Measurements from ENCODE around the gene SOX2. TPM values are rescaled to one million over a fixed set of nuclear protein-coding genes. Genes with fewer than 3 reads are reported as not detected.

Gene SOX2
- total RNA-seq, 2 donors from 2014 or later: 0.33 to 1.3 TPM

DNA sequence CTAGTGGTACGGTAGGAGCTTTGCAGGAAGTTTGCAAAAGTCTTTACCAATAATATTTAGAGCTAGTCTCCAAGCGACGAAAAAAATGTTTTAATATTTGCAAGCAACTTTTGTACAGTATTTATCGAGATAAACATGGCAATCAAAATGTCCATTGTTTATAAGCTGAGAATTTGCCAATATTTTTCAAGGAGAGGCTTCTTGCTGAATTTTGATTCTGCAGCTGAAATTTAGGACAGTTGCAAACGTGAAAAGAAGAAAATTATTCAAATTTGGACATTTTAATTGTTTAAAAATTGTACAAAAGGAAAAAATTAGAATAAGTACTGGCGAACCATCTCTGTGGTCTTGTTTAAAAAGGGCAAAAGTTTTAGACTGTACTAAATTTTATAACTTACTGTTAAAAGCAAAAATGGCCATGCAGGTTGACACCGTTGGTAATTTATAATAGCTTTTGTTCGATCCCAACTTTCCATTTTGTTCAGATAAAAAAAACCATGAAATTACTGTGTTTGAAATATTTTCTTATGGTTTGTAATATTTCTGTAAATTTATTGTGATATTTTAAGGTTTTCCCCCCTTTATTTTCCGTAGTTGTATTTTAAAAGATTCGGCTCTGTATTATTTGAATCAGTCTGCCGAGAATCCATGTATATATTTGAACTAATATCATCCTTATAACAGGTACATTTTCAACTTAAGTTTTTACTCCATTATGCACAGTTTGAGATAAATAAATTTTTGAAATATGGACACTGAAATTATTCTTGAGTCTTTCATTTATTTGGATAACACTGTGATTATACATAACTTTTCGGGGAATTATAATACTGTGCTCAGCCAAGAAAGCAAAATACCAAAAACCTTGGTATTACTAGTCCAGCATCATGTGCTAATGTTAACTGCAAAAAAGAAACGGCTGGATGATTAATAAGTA lies 2.2 kb downstream of the SOX2 start:
- ATAC-seq (no peak), DNase-seq (no peak)
- 16 to 26% methylated on average over 13 of the region's 13 CpGs for WGBS, 2 donors
- H3K4me1 ChIP-seq: peaks cover 34% of the 10 kb centered on the region
- H3K36me3 ChIP-seq (replicated peaks in 1 of 2; ENCODE audit: insufficient read depth in 1 of 2, low read depth in 2 of 2): no peaks in the 10 kb centered on the region
- no peak overlapping the region for H3K4me3 ChIP-seq
- H3K9me3 ChIP-seq: no peaks in the 10 kb centered on the region
- no peak overlapping the region for H3K27ac ChIP-seq
- peaks cover 0 to 69% of the 10 kb centered on the region in 2 donors for H3K27me3 ChIP-seq
- intact Hi-C loops (cut with DNase I): no loop called here
- TF ChIP-seq, protein P1, sequence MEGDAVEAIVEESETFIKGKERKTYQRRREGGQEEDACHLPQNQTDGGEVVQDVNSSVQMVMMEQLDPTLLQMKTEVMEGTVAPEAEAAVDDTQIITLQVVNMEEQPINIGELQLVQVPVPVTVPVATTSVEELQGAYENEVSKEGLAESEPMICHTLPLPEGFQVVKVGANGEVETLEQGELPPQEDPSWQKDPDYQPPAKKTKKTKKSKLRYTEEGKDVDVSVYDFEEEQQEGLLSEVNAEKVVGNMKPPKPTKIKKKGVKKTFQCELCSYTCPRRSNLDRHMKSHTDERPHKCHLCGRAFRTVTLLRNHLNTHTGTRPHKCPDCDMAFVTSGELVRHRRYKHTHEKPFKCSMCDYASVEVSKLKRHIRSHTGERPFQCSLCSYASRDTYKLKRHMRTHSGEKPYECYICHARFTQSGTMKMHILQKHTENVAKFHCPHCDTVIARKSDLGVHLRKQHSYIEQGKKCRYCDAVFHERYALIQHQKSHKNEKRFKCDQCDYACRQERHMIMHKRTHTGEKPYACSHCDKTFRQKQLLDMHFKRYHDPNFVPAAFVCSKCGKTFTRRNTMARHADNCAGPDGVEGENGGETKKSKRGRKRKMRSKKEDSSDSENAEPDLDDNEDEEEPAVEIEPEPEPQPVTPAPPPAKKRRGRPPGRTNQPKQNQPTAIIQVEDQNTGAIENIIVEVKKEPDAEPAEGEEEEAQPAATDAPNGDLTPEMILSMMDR (IDR thresholded peaks at IDR 0.05): no peak
- no peak for TF ChIP-seq POLR2A (IDR thresholded peaks at IDR 0.05)

DNA sequence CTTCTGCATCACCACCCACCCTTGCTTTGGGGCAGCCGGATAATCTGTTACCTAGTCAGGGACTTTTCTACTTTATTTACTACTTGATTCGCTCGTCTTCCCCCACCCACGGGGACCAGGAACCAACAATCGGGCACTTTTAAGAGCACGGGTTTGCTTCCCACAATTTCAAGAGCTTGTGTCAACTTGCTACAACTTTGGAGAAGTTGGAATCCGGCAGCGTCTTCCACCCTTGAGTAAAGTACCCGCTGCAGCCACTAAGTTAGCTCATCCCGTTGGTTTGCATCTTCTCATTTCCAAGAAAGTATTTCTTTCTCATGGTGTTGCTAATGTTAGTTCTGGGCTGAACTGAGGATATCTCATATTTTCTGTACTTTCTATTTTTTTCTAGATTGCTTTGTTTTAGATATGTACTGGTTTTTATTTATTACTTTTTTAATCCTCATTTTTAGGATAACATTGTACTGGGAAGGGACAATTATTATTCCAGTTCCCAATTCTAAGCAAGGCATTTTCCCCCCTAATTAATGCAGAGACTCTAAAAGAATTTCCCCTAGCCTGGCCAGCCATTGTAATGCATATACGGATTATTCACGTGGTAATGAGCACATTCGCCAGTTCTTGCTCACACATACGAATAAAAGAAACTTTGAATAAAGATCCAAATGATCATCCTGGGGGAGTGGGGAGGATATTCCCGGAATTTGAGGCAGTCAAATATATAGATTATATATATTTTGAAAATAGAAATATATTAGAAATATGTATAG lies 4.0 kb downstream of the SOX2 start:
- Histone ChIP-seq H3K4me1 (peaks cover 27% of the 10 kb centered on the region), H3K9me3 (no peaks in the 10 kb centered on the region), H3K27me3 (peaks cover 0 to 75% of the 10 kb centered on the region in 2 donors), H3K27ac (no peak overlapping the region), H3K36me3 (replicated peaks in 1 of 2; ENCODE audit: insufficient read depth in 1 of 2, low read depth in 2 of 2) (no peaks in the 10 kb centered on the region), H3K4me3 (no peak overlapping the region)
- ATAC-seq (no peak), DNase-seq (no peak)
- intact Hi-C loops (cut with DNase I): no loop called here
- no peak for TF ChIP-seq POLR2A (IDR thresholded peaks at IDR 0.05)
- TF ChIP-seq, protein P1 (IDR thresholded peaks at IDR 0.05): no peak
- 15 to 18% methylated on average over 15 of the region's 15 CpGs for WGBS, 2 donors

DNA sequence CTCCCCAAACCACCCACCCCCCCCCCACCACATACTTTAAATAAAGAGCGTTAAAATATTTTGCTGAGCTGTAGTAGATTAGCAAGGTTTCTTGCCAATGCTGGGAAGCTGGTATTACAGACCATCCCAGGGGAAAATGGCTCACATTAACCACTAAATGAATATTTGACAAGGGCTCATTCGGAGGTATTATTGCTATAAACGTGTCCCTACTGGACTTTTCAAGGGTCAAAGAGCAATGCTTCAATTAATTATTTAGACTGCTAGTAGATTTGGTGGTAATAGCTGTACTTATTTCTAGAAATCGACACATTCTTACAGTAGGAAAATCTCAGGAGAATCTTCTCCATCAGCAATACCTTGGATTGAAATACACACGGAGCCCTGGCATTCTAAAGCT lies 5.2 kb downstream of the SOX2 start:
- H3K36me3 ChIP-seq (replicated peaks in 1 of 2; ENCODE audit: insufficient read depth in 1 of 2, low read depth in 2 of 2): no peaks in the 10 kb centered on the region
- no peak overlapping the region for H3K27ac ChIP-seq
- H3K27me3 ChIP-seq: peaks cover 0 to 63% of the 10 kb centered on the region in 2 donors
- ATAC-seq: no peak
- peaks cover 15% of the 10 kb centered on the region for H3K4me1 ChIP-seq
- H3K4me3 ChIP-seq: no peak overlapping the region
- H3K9me3 ChIP-seq: no peaks in the 10 kb centered on the region
- WGBS, 2 donors: 9 to 12% methylated on average over 5 of the region's 5 CpGs
- no peak for DNase-seq
- TF ChIP-seq POLR2A (IDR thresholded peaks at IDR 0.05): no peak
- TF ChIP-seq, protein P1 (IDR thresholded peaks at IDR 0.05): no peak
- intact Hi-C loops (cut with DNase I): no loop called here

DNA sequence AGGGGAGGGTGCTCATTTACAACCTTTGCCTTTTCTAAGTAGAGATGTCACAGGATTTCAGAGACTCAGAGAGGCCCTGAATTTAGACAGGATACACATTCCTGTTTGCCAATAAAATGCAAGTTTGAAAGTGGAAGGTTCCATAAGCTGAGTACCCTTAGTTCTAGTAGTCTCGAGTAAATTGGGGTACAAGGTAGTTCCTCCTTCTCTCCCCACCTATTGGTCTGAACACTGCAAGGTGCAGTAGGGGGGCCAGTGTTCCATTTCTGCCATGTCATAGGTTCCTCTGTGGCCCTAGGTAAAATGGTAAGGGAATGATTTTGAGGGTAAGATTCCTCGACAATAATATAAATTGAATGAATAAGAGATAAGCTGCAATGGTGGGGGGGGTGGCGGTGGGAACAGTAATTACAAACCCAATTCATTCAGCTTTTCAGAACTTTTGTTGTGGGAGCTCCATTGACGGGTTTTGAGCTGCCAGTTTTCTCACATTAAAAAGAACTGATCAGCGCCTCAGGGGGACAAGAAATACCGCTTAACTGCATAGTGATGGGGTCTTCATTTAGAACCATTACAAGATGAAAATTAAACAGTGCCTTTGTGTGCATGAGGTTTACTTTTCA lies 5.9 kb downstream of the SOX2 start:
- intact Hi-C loops (cut with DNase I): no loop called here
- no peak overlapping the region for H3K27ac ChIP-seq
- peaks cover 0 to 58% of the 10 kb centered on the region in 2 donors for H3K27me3 ChIP-seq

More for the DNA sequence above, 5.9 kb downstream of the SOX2 start:
- peaks cover 8% of the 10 kb centered on the region for H3K4me1 ChIP-seq
- no peaks in the 10 kb centered on the region for H3K36me3 ChIP-seq (replicated peaks in 1 of 2; ENCODE audit: insufficient read depth in 1 of 2, low read depth in 2 of 2)
- ATAC-seq: no peak
- no peak overlapping the region for H3K4me3 ChIP-seq
- no peak for DNase-seq
- no peak for TF ChIP-seq POLR2A (IDR thresholded peaks at IDR 0.05)
- TF ChIP-seq, protein P1 (IDR thresholded peaks at IDR 0.05): no peak
- WGBS, 2 donors: 19 to 22% methylated on average over 6 of the region's 6 CpGs
- no peaks in the 10 kb centered on the region for H3K9me3 ChIP-seq
